Measurements from ENCODE around the gene CYTH1.
"Not testable (repeated sequence)": the region's sequence is repeated elsewhere in the genome, so short reads cannot be mapped to it uniquely, and the experiment has no call there.

CYTH1 gene

DNA sequence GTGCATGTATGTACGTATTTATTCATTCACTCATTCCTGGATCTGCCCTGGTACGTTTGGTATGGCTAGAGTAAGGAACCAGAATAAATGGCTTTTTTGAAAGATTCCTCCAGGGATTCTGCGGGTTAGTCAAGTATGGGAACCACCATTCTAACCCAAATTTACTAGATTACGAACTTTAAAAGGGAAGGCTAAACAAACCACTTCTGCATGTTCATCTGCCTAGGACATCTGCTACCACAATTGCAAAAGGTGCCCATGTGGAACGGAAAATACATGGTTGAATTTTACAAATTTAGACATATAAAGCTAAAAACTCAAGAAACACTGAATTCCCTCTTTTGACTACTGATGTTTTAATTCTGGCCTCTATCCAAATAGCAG, 22.1 kb downstream of the CYTH1 start:
- DNase-seq (ENCODE audit: low spot score), result no peak

DNA sequence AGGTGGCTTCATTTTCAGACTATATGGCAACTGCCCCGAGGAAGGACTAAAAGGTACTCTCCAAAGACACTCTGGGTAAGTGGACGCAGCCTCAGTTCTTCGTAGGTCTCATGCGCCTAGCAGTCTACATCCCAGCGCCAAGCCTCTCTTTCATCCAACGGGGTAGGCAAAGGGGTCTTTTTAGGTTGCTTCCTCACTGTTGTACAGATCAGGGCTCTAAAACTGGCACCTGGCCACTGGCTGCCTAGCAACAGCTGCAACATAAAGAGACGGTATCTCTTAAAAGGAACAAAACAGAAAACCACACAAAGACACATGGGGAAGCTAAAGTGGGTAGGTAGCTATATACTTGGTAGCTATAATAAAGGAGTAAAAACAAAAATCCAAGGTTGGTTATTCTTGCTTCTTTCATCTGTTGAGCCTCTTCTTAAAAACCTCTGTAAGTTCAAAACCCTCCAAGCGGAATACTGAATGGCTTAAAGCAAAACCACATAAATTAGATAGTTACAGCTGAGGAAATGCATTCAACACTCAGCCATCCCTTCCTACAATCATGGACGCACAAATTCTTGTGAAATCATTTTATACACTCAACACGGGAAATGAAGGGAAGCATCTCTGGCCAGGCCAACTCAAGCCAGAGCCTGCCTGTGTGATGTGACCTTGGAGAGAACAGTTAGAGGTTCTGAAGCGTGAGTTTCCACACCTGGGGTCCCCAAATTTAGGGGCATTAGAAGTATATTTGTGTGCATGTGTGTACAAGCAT, 22.7 kb downstream of the CYTH1 start:
- no peak for DNase-seq (ENCODE audit: low spot score)

DNA sequence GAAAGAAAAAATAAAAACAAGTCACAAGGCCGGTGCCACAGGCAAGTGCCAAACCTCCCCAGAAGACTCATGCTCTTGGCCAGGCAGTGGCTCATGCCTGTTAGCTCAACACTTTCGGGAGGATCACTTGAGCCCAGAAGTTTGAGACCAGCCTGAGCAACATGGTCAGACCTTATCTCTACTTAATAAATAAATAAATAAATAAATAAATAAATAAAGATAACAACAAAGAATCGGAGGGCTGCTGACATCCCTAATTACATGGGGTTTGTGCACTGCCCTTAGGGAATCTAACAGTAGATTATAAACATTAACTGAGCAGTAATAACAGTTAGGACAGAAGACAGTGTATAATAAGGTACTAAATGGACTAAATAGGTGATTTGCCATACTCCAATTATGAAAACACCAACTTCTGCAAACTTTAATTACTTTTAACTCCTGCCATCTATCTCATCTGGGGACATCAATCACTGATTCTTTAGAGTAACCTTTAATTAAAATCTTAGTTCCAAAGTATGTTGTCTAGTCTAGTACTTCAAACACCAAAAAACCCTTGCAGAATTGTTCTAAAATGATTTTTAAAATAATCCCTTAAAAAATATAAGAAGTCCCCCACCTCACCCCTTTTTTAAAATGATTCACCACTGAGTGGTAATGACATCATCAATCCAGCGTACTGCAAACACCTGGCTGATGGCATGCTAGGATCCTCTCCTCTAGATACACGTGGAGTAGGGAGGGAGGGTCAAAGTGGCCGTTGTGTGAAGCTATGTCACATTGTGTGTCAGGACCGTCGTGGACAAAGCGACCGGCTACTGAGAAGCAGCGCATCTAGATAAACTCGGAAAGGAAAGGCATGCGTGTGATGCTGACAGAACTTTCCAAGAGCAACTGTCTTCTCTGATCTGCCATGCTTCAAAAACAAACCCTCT, 28.5 kb downstream of the CYTH1 start:
- no peak for DNase-seq (ENCODE audit: low spot score)

DNA sequence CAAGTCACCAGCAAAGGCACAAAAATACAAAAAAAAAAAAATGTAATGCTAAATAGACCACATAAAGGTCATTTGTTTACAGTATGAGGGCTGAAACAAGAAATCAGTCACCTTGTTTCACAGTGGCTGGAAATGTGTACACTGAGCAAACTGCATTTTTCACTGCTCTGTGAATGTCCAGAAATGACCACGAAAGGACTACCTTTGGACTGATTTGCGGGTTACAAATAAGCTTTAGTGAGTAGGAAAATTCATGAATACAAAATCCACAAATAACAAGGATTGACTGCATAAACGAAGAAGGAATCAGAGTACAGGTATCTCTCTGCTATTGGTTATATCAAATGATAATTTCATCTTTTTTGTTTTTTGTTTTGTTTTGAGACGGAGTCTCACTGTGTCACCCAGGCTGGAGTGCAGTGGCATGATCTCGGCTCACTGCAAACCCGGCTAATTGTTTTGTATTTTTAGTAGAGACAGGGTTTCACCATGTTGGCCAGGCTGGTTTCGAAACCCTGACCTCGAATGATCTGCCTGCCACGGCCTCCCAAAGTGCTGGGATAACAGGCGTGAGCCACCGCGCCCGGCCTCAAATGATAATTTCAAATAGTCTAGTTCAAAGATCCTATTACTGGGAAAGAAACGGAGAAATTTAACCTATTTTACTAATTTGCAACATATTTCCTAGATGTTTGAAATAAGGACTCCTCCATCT, 30.5 kb downstream of the CYTH1 start:
- DNase-seq (ENCODE audit: low spot score), result no peak

DNA sequence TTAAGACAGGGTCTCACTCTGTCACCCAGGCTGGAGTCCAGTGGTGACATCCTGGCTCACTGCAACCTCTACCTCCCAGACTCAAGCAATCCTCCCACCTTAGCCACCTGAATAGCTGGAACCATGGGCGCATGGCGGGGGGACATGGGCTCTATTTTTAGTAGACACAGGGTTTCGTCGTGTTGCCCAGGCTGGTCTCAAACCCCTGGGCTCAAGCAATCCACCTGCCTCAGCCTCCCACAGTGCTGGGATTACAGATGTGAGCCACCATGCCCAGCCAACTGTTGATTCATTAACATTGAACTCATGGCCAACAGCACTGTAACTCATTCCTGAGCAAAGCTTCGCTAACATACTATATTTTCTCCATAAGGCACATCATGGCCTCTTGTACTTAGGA, 31.1 kb downstream of the CYTH1 start:
- DNase-seq (ENCODE audit: low spot score), result not testable (repeated sequence)

DNA sequence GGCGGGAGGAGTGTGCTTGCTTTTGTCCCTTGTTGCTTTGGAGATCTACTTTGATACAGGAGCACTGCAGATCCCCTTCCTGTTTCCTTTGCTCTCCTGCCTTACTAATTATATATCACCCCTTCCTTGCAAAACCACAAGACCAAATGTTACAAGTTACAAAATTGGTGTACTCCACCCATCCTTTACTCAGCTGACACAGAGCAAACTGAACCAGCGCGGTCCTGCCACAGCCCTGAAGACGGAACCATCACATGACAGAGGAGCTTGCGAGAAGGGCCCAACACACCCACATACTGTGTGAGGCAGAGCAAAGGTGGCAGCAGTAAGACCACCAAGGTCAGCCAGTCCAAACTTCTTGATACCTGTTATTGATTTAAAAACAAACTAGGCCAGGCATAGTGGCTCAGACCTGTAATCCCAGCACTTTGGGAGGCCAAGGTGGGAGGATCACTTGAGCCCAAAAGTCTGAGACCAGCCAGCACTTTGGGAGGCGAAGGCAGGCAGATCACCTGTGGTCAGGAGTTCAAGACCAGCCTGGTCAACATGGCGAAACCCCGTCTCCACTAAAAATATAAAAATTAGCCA, 33.2 kb downstream of the CYTH1 start:
- no peak for DNase-seq (ENCODE audit: low spot score)

DNA sequence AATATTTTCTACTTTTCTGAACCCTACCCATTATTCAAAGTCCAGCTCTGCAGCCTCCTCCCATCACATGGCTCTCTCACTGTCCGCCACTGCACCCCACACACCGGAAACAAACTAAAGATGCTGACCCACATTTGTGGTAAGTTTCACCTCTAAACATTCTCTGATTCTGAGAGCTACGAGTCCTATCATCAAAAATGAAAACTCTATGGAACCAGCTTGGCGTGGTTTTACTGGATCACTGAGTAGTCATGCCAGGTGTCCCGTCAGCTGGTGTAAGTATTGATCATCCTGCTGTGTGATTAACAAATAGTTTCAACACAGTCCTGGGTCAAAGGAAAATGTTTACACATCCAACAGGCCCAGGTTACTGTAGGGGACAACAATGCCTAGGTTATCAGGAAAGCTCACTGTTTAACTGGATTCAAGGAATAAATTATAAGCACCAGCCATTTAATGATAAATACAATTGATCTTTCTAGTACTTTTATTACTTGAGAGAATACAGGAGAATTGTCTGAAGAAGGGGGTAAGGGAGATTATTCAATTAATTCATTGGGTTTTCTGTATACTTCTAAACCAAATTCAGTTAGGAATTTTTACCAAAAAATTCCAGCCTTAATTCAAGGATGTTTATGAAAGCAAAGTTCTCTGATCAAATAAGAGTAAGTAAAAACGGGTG, 33.9 kb downstream of the CYTH1 start:
- DNase-seq (ENCODE audit: low spot score), result no peak

DNA sequence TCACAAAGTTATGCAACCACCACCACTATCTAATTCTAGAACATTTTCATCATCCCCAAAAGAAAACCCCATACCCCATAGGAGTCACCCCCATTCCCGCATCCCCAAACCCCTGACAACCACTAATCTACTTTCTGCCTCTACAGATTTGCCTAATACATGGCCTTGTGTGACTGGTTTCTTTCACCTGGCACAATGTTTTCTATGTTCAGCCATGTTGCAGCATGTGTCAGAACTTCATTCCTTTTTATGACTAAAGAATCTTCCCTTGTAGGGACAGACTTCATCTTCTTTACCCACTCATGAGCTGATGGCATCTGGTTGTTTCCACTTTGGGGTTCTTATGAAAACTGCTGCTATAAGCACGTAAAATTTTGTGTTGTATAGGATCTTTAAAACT, 34.6 kb downstream of the CYTH1 start:
- no peak for DNase-seq (ENCODE audit: low spot score)

DNA sequence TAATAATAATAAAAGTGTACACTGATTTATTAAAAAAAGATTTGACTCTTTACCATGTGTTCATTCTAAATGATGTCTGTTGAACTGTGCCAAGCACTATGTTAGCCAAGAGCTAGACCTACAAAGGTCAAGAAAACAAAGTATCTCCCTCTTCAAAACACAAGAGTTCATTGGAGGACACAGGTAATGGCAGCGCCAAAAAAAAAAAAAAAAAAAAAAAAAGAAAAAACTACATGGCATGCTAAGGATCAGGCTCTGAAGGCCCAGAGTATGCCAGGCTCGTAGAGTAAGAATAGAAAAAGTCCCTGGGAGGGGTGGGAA, 35.2 kb downstream of the CYTH1 start:
- DNase-seq (ENCODE audit: low spot score), result no peak

DNA sequence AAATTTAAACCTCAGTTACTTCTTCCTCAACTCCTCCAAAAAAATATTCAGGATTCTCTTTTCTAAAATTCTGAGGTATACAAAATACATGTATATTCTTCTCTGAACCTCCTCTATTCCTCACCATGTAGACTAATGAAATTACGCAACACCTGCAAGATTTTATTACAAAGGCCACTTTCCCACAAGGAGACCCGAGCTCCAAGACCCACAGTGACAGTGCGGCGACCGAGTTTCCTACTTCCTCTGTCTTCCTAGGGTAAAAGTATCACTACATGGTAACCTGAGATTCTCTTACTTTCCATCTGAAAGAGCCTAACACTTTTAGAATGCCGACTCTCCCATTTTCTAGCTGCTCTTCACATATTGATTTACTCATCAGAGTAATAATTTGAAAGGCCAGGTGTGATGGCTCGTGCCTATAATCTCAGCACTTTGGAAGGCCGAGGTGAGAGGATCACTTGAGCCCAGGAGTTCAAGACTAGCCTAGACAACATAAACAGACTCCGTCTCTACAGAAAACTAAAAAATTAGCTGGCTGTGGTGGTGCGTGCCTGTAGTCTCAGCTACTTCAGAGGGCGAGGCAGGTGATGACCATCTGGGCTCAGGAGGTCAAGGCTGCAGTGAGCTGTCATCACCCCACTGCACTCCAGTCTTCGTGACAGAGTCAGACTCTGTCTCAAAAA, 35.7 kb downstream of the CYTH1 start:
- DNase-seq (ENCODE audit: low spot score), result no peak

DNA sequence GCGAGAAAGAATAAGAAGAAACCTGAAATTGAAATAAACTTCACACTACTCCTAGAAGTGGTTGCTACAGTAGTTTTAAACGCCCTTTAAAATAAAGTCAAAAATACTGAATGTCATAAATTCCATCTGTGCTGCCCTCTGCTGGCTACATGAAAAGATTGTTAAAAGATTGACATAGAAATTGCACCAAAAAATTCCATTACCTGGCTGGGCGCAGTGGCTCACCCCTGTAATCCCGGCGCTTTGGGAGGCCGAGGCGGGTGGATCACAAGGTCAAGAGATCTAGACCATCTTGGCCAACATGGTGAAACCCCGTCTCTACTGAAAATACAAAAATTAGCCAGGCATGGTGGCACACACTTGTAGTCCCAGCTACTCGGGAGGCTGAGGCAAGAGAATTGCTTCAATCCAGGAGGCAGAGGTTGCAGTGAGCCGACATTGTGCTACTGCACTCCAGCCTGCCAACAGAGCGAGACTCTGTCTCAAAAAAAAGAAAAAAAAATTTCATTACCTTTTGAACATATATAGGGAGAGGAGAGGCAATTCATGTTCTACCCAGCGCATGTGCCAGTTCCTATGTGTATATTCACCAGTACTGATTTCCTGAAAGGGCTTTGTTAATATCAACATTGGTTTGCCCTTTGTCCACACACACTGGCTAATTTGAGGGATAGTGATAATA, 36.5 kb downstream of the CYTH1 start:
- DNase-seq (ENCODE audit: low spot score), result no peak

DNA sequence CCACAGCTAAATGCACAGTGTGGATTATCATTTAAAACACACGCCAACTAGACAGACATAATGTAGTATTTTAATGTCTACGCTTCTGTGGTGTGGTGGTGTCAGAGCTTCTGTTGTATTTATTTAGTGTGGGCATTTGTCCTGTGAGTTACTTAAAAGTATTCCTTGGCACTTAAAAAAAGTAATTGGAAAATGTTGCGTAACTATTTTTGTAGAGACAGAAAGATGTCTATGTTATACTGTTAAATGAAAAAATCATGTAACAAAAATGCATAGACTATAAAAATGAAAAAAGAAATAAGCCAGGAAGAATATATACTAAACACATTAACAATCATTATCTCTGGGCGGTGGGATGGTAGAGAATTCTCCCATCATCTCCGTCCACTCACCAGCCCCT, 39.2 kb downstream of the CYTH1 start:
- no peak for DNase-seq (ENCODE audit: low spot score)

DNA sequence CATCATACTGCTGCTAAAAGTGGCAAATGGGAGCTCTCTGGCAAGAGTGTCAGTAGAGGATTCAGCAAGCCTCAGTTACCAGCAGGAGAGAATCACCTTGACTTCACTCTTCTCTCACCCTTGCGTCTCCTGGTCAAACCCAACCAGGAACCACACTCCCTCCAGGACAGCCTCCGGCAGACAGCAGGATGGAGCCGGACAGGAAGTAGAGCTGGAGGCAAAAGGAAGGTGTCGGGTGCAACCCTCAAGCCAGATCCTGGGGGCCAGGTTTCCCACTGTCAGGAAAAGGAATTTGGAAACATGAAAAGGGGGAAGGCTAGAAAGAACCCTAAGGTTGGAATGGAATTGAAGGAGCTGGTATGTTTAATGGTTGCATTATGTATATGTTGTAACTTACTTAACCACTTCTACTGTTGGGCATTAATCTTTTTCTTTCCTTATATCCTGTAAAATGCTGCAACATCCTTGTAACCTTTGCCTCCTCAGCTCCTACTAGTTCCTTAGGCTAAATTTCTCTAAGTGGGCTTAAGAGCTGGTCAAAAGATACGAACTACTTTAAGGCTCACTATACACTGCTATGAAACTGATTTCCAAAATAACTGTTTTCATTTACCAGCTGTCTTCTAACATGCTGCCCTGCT, 40.3 kb downstream of the CYTH1 start:
- DNase-seq (ENCODE audit: low spot score), result no peak

DNA sequence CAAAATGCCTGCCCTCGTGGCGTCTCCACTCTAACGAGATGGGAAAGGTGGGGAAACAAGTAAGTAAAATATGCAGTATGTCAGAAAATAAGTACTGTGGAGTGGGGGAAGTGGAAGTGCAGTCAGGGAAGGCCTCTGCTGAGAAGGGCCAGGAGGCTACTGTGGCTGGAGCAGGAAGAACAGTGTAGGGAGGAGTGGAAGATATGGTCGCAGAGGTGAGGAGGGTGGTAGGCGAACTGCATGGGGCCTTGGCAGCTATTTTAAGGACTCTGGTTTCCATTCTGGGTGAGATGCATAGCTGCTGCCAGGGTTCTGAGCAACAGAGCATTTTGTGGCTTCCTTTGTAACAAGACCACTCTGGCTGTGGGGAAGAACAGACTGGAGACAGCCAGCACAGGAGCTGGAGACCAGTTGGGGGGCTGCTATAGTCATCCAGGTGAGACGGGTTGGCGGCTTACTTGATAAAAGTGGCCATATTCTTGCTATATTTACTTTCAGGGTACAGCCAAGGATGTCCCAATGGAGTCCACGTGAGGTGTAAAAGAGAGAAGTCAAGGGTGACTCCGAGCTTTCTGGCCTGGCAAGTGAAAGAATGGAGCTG, 42.6 kb downstream of the CYTH1 start:
- DNase-seq (ENCODE audit: low spot score), result no peak

DNA sequence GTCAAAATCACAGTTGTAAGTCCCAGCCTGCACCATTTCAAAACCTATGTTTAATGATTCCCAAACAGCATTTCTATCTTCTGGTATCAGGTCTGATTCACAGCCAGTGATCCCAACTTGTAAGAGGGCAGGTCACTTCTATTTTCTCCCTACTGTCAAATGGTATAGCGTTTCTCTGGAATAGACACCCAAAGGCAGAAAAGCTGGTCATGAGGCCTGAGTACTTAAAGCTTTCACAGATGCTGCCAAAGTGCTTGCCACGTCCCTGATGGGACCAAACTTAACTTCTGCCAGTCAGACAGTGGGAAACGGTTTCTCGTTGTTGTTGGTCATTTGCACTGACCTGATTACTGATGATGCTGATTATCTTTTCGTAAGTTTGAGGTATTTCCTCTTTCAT, 43.4 kb downstream of the CYTH1 start:
- no peak for DNase-seq (ENCODE audit: low spot score)

DNA sequence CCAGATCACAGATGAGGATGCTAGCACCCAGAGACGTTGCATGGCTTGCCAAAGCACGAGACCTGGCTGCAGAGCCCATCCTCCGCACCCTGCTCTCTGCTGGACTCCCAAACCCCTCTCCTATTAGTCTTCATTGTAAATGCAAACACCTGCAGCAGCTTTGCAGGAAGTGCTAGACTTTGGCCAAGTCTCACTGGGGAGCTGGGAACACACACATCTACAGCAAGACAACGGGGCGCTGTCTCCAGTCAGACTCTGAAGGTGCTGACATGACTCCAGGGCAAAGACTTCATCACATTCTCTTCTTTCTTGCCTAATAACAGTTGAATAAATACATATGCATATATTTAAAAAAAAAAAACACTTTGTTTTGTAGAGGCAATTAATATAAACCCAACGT, 43.8 kb downstream of the CYTH1 start:
- DNase-seq (ENCODE audit: low spot score), result no peak

DNA sequence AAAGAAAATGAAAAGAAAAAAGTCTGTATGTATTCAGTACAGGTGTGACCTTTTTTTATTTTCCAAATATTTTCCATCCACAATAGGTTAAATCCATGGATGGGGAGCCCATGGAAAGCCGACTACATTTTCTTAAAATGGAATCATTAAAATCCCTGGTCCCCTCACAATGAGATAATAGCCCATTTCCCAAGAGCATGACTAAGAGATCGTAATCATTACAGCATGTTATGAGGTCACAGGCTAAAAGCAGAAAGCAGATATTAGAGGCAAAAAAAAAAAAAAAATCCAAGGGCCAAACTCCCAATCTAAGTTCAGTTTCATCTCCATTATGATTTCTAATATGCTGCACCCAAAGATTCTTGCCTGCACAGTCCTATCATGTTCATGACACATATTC, 44.7 kb downstream of the CYTH1 start:
- no peak for DNase-seq (ENCODE audit: low spot score)

DNA sequence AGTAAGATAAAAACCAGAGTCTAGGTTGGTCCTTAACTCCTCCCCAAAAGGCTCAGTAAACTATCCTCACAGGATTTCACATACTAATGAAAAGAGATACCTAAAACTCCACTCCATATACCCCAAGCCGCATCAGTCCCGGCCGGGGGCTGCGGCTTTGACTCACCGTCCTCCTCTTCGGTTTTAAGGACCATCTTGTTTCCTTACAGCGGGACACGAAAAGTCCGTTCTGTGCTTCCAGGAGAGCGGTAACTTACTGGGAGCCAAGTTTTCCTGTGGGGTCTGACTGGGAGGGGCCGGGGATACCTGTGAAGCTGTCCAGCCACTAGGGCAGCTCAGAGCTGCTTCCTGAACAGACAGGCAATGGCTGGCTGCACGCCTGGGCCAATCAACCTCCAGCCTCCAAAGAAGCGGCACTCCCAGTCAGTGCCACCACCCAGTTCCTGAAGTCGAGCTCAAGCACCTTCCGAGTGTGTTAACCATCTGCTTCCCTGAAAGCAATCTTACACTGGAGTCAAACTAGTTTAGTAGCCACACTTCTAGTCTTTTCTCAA, 45.5 kb downstream of the CYTH1 start:
- DNase-seq (ENCODE audit: low spot score), result no peak

DNA sequence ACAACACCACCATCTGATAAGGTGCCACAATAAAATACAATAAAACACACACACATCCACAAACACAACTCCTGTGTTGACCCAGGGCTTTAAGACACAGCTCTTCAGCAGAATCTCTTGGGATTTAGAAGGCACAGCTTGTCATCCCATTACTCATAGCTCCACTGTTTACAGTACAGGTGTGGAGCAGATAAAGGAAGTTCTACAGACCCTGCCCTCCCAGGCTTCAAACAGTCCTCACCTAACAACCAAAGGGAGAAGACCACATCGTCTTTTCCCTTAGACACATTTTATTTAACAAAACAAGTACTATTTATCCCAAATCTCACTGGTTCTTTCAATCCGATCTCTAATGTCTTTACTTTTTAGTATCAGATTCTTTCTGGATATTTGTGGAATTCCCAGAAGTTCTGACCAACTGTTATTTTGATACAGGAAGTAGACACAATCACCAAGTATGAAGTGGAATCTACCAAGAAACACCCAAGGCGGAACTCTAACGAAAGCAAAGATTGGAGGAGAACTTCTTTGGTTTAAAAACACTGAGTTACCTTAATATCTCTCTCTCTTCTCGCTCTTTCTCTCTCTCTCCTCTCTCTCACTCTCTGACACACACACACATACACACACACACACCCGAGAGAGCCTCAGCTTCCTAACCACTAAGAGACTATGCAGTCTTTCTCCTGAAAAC, 46.1 kb downstream of the CYTH1 start:
- DNase-seq (ENCODE audit: low spot score), result no peak

All from putamen (tissue), 1 donor.